BJ (cell line): ENCODE data around the gene CNKSR2. TPM values are rescaled to one million over a fixed set of nuclear protein-coding genes. Genes with fewer than 3 reads are reported as not detected.

ENCODE experiments used
- CTCF ChIA-PET: fragments of 350-600 bp; formaldehyde crosslinking; extraction: SDS; loops from one replicate; lab custom pipeline; 2021; ENCODE audit warnings: antibody characterized with exemption, inconsistent platforms; lab: Yijun Ruan, JAX
- POLR2A ChIA-PET: fragments of 300-600 bp; sonication (Branson Sonifier 250); formaldehyde crosslinking; extraction: SDS; loops from one replicate; lab custom pipeline; 2021; ENCODE audit warnings: antibody characterized with exemption; lab: Charles Lee
- DNase-seq: peaks from one replicate; pipeline ENCODE4 v3.0.0-alpha.2; 2011; ENCODE audit warnings: low read depth
- H3K27me3 ChIP-seq: 2 replicates; pipeline ENCODE4 v1.6.0; 2011; ENCODE audit warnings: low read length; ENCODE audit not compliant: control insufficient read depth, insufficient read depth
- H3K36me3 ChIP-seq: 2 replicates; pipeline ENCODE4 v1.5.1; 2011; ENCODE audit warnings: low read length; ENCODE audit not compliant: control insufficient read depth, insufficient read depth
- H3K4me3 ChIP-seq: 2 replicates; pipeline ENCODE4 v1.5.1; 2011; ENCODE audit warnings: low read depth, mild to moderate bottlenecking, control low read depth, low read length
- polyA plus RNA-seq: library from polyadenylated mRNA; depleted of rRNA; stranded (reverse); fragments of >200 nt; gene quantifications from 2 replicates; pipeline ENCODE4 v1.2.3, GENCODE V29; 2011
- TF ChIP-seq, protein P1 (sequence below): IDR thresholded peaks from 2 replicates; pipeline ENCODE4 v1.5.1; 2011; ENCODE audit warnings: low read depth, mild to moderate bottlenecking, control low read depth, inconsistent platforms, low read length, moderate library complexity; ENCODE audit not compliant: insufficient read depth

Gene CNKSR2
- polyA plus RNA-seq, 1 experiment: 0.32 TPM

DNA sequence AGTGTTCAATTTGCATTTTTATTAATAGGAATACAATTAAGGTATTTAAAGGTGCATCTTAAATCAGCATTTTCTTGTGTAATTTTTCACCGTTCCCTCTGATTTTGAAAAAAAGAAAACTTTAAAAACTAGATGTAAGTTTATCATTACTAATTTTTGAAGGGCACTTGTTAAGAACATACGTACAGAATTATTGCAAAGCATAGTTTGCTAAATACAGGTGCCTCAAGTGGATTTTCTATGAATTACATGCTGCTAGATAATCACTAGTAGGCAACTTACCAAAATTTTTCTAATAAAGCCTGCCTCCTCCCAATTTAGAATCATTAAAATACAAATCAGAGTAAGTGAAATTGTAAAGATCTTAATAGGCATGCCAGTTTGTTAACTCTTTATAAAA is 8.5 kb downstream of the CNKSR2 start:
- POLR2A ChIA-PET: no interaction called here
- H3K4me3 ChIP-seq: no peak overlapping the region
- CTCF ChIA-PET: no interaction called here
- TF ChIP-seq, protein P1, sequence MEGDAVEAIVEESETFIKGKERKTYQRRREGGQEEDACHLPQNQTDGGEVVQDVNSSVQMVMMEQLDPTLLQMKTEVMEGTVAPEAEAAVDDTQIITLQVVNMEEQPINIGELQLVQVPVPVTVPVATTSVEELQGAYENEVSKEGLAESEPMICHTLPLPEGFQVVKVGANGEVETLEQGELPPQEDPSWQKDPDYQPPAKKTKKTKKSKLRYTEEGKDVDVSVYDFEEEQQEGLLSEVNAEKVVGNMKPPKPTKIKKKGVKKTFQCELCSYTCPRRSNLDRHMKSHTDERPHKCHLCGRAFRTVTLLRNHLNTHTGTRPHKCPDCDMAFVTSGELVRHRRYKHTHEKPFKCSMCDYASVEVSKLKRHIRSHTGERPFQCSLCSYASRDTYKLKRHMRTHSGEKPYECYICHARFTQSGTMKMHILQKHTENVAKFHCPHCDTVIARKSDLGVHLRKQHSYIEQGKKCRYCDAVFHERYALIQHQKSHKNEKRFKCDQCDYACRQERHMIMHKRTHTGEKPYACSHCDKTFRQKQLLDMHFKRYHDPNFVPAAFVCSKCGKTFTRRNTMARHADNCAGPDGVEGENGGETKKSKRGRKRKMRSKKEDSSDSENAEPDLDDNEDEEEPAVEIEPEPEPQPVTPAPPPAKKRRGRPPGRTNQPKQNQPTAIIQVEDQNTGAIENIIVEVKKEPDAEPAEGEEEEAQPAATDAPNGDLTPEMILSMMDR: 0 out of 2 replicates have a peak, but pooled peaks have one; percentile 9
- DNase-seq: no peak
- H3K27me3 ChIP-seq: no peaks in the 10 kb centered on the region
- H3K36me3 ChIP-seq: no peaks in the 10 kb centered on the region

DNA sequence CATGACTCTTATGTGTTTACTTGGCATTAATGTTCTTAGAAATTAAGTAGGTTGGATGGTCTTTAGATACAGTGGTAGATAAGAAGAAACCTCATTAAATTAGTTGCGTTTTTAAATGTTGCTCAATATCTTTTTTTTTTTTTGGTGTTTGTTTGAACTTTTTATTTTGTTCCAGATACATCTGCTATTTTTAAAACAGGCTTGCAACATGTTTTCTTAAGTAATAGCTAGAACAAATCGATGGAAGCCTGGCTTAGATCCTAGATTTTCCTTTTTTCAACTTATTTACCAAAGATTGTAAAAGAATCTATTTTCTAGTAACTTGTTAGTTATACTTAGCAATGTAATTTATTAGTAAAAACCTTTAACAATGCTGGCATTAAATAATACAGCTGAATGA is 9.3 kb downstream of the CNKSR2 start:
- no peaks in the 10 kb centered on the region for H3K27me3 ChIP-seq
- POLR2A ChIA-PET: no interaction called here
- CTCF ChIA-PET: no interaction called here
- TF ChIP-seq, protein P1: no peak
- no peak overlapping the region for H3K4me3 ChIP-seq
- no peak for DNase-seq
- no peaks in the 10 kb centered on the region for H3K36me3 ChIP-seq

DNA sequence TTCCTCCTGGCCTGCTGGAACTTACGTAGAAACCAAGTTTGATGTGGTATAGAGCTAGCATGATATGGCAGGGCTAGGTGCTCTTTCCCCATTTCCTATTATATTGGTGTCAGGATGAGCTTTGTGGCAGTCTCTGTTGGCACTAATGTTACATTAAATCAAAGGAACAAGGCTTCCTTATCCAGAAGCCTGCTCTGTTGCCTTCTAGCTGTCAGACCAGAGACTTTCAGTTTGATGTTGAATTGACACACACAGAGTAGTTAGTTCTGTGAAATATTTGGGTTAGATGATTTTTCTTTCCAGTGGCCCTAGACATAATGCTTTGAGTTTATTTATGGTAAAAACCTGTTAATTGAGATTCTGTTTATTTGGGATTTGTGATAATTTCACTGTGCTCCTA is 10.0 kb downstream of the CNKSR2 start:
- H3K27me3 ChIP-seq: no peaks in the 10 kb centered on the region
- TF ChIP-seq, protein P1: no peak
- no peaks in the 10 kb centered on the region for H3K36me3 ChIP-seq
- DNase-seq: no peak
- POLR2A ChIA-PET: no interaction called here
- H3K4me3 ChIP-seq: no peak overlapping the region
- CTCF ChIA-PET: no interaction called here

DNA sequence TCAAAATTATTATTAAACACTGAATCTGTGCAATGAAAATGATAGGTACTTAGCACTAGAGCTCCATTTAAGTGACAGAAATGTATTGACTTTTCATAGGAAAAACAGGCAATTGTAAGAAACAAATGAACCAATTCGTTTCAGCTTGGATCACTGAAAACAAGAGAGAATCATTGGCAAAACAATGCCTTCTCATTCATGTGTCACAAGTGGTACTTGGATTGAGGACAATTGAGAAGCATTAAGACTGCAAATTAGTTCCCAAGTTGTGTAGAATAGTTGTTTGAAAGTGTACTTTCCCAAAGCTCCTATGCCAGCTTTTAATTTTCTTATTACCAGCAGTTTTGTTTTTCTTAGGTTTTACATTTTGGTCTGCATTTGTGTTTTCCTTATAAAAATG is 20.6 kb downstream of the CNKSR2 start:
- ChIA-PET POLR2A (no interaction called here), CTCF (no interaction called here)
- Histone ChIP-seq H3K4me3 (no peak overlapping the region), H3K27me3 (no peaks in the 10 kb centered on the region), H3K36me3 (no peaks in the 10 kb centered on the region)
- DNase-seq: no peak
- TF ChIP-seq, protein P1: no peak

DNA sequence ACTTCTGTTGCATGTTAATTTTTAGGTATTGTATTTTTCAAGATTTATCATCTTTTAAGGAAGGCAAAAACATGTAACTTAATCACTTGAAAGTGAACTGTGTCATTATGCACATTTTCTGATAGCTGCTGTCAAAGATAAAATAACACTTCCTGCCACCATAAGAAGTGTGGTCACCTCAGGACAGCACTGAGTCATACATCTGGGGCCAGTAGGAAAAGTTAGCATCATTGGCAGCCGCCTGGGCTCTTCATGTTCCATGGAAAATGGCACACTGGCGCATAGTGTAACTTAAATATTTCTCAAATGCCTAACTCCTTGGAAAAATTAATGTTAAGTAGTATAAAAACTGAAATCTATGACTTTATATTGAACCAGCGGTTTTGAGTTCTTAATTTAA is 24.2 kb downstream of the CNKSR2 start:
- H3K4me3 ChIP-seq: no peak overlapping the region
- POLR2A ChIA-PET: no interaction called here
- TF ChIP-seq, protein P1: no peak
- DNase-seq: no peak
- CTCF ChIA-PET: no interaction called here
- no peaks in the 10 kb centered on the region for H3K36me3 ChIP-seq
- H3K27me3 ChIP-seq: no peaks in the 10 kb centered on the region
